Dendritic cell treated with granulocyte-macrophage colony-stimulating factor and Interleukin-4, amounts not matched to agents 40 ng/mL and 50 ng/mL, for 4 days (primary cell): Measurements from ENCODE around the gene COQ8B.

ENCODE experiments used
- H3K27ac Mint-ChIP-seq: one replicate; pipeline ENCODE4 v1.8.0; 2022; ENCODE audit warnings: mild to moderate bottlenecking, mixed read lengths
- H3K27me3 Mint-ChIP-seq: one replicate; pipeline ENCODE4 v1.8.0; 2022; ENCODE audit warnings: mild to moderate bottlenecking, mixed read lengths
- H3K36me3 Mint-ChIP-seq: one replicate; pipeline ENCODE4 v1.8.0; 2022; ENCODE audit warnings: low read depth, mixed read lengths
- H3K4me1 Mint-ChIP-seq: one replicate; pipeline ENCODE4 v1.8.0; 2022; ENCODE audit warnings: low read depth, mixed read lengths
- H3K4me3 Mint-ChIP-seq: one replicate; pipeline ENCODE4 v1.8.0; 2022; ENCODE audit warnings: mild to moderate bottlenecking, moderate library complexity, mixed read lengths
- H3K9me3 Mint-ChIP-seq: one replicate; pipeline ENCODE4 v1.8.0; 2022; ENCODE audit warnings: mixed read lengths
- intact Hi-C: fragments of 100-400 bp; cut with micrococcal nuclease; formaldehyde crosslinking; loops from one replicate; pipeline ENCODE4 v1.15.0; 2022

Gene COQ8B

DNA sequence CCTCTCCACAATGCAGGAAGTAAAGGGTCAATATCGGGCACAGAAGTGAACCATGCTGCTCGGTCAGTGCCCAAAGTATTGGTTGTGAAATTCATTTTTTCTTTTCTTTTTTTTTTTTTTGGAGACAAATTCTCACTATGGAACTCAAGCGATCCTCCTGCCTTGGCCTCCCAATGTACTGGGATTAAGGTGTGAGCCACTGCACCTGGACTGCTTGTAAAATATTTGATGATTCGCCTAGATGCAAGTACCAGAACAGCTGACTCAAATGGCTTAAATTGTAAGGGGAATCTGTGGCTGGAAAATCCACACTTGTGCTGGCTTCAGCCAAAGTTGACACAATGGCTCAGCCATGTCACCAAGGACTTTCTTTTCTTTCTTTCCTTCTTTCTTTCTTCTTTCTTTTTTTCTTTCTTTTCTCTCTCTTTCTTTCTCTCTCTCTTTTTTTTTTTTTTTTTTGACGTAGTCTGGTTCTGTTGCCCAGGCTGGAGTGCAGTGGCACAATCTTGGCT is 69.9 kb downstream of the COQ8B start:
- Mint-ChIP-seq H3K27me3 (peaks cover 11% of the 10 kb centered on the region), H3K27ac (no peak overlapping the region), H3K9me3 (no peaks in the 10 kb centered on the region), H3K4me1 (no peaks in the 10 kb centered on the region), H3K4me3 (no peak overlapping the region), H3K36me3 (no peaks in the 10 kb centered on the region)
- intact Hi-C loops, result no loop called here

DNA sequence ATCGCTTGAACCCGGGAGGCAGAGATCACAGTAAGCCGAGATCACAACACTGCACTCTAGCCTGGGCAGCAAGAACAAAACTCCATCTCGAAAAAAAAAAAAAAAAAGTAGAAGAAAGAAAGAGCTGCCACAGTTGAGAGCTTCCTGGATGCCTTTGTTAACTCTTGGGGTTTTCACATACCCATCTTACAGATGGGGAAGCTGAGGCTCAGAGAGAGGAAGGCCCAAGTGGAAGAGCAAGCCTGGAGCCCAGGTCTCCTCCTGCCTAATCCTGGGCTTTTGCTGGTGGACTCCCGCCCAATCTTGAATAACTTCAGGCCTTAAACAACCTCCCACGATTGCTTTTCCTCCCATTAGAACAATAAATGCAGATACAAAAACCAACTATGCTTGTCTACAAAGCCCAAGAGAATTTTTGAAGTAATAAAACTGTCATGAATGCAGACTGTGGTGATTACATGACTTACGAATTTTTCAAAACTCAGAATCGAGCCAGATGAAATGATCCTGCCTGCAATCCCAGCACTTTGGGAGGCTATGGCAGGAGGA is 73.9 kb downstream of the COQ8B start:
- intact Hi-C loops, result no loop called here
- Mint-ChIP-seq H3K27ac (no peak overlapping the region), H3K9me3 (no peaks in the 10 kb centered on the region), H3K36me3 (no peaks in the 10 kb centered on the region), H3K27me3 (peaks cover 14% of the 10 kb centered on the region), H3K4me3 (no peak overlapping the region), H3K4me1 (peaks cover 10% of the 10 kb centered on the region)

DNA sequence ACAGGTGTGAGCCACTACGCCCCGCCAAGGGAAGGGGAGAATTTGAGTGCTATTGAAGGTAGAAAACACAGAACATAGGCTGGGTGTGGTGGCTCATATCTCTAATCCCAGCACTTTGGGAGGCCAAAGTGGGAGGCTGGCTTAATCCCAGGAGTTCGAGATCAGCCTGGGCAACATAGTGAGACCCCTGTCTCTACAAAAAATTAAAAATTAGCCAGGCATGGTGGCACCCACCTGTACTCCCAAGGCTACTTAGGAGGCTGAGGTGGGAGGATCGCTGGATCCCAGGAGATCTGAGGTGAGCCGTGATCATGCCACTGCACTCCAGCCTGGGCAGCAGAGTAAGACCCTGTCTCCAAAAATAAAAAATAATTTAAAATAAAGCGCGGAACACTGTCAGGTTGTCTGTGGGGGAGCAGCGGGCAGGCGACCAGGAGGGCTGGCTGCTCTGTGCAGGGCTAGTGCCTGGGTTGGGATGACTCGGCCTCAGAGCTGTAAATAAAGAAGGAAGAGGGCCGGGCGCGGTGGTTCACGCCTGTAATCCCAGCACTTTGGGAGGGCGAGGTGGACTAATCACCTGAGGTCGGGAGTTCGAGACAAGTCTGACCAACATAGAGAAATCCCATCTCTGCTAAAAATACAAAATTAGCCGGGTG is 74.5 kb downstream of the COQ8B start:
- peaks cover 10% of the 10 kb centered on the region for H3K4me1 Mint-ChIP-seq
- no peak overlapping the region for H3K4me3 Mint-ChIP-seq
- no peak overlapping the region for H3K27ac Mint-ChIP-seq
- no peaks in the 10 kb centered on the region for H3K36me3 Mint-ChIP-seq
- no peaks in the 10 kb centered on the region for H3K9me3 Mint-ChIP-seq
- H3K27me3 Mint-ChIP-seq, result peaks cover 14% of the 10 kb centered on the region
- intact Hi-C loops, result no loop called here
